D721Med (cell line): ENCODE measurements around the gene TNFSF10.

Experiments used
- DNase-seq: peaks from one replicate; pipeline ENCODE4 v3.0.0; 2011; ENCODE audit warnings: low spot score; ENCODE audit not compliant: insufficient read length
- FAIRE-seq: peaks from 2 replicates; lab custom pipeline; 2011; peaks lifted over from hg19 to GRCh38; lab: Jason Lieb, UNC
- CTCF ChIP-seq: IDR thresholded peaks from 2 replicates; pipeline ENCODE4 v1.5.1; 2012; ENCODE audit warnings: mild to moderate bottlenecking, control low read depth; ENCODE audit not compliant: insufficient read depth; ENCODE audit errors: missing control alignments

Gene TNFSF10

GRCh38 chr3:172516318-172517214, 6.7 kb downstream of the TNFSF10 start:
- no peak for DNase-seq
- TF ChIP-seq CTCF, result no peak
- FAIRE-seq, result no peak

GRCh38 chr3:172515130-172515918, 7.9 kb downstream of the TNFSF10 start:
- FAIRE-seq (no peak), DNase-seq (no peak)
- no peak for TF ChIP-seq CTCF

- FAIRE-seq (no peak), DNase-seq (no peak)
- TF ChIP-seq CTCF, result no peak
Observed at GRCh38 chr3:172514678-172515077, 8.6 kb downstream of the TNFSF10 start.

- DNase-seq (no peak), FAIRE-seq (no peak)
- no peak for TF ChIP-seq CTCF
Observed at GRCh38 chr3:172513488-172513887, 9.7 kb downstream of the TNFSF10 start.

- no peak for FAIRE-seq
- TF ChIP-seq CTCF, result no peak
- no peak for DNase-seq
Observed at GRCh38 chr3:172511783-172512762, 11.2 kb downstream of the TNFSF10 start.

GRCh38 chr3:172506094-172506493, 17.1 kb downstream of the TNFSF10 start:
- no peak for FAIRE-seq
- DNase-seq, result no peak
- TF ChIP-seq CTCF, result no peak
